Smooth muscle cell (in vitro differentiated cells): ENCODE results near the gene ZNF407. TPM values are rescaled to one million over a fixed set of nuclear protein-coding genes. Genes with fewer than 3 reads are reported as not detected.
A peak's percentile ranks its signal among the peaks of the same experiment; 100 is the strongest.

Experiments used
- DNase-seq: peaks from one replicate; lab custom pipeline; 2025; ENCODE audit not compliant: unreplicated experiment; lab: John Stamatoyannopoulos, UW
- H2AFZ ChIP-seq: fragments of 200-600 bp; sonication (generic); 2 replicates; pipeline ENCODE4 v1.6.0; 2016; ENCODE audit warnings: antibody characterized with exemption, low read depth, mild to moderate bottlenecking
- H3F3A ChIP-seq: fragments of 200-600 bp; sonication (generic); 2 replicates; pipeline ENCODE4 v1.6.0; 2017; ENCODE audit warnings: antibody characterized with exemption, low read depth
- H3K27ac ChIP-seq: fragments of 200-600 bp; sonication (generic); 2 replicates; pipeline ENCODE4 v1.5.1; 2016; ENCODE audit warnings: low read depth, mild to moderate bottlenecking
- H3K27me3 ChIP-seq: fragments of 200-600 bp; sonication (generic); 2 replicates; pipeline ENCODE4 v1.6.1; 2016; ENCODE audit warnings: low read depth, mild to moderate bottlenecking
- H3K36me3 ChIP-seq: fragments of 200-600 bp; sonication (generic); 2 replicates; pipeline ENCODE4 v1.5.1; 2016; ENCODE audit warnings: low read depth
- H3K4me1 ChIP-seq: fragments of 200-600 bp; sonication (generic); 2 replicates; pipeline ENCODE4 v1.5.1; 2016; ENCODE audit warnings: low read depth
- H3K4me2 ChIP-seq: fragments of 200-600 bp; sonication (generic); 2 replicates; pipeline ENCODE4 v1.6.0; 2016; ENCODE audit warnings: mild to moderate bottlenecking
- H3K4me3 ChIP-seq: fragments of 200-600 bp; sonication (generic); 2 replicates; pipeline ENCODE4 v1.5.1; 2016; ENCODE audit warnings: mild to moderate bottlenecking
- H3K79me2 ChIP-seq: fragments of 200-600 bp; sonication (generic); 2 replicates; pipeline ENCODE4 v1.6.0; 2016; ENCODE audit warnings: low read depth, mild to moderate bottlenecking
- H3K9ac ChIP-seq: fragments of 200-600 bp; sonication (generic); 2 replicates; pipeline ENCODE4 v1.6.0; 2016; ENCODE audit warnings: low read depth
- H3K9me3 ChIP-seq: fragments of 200-600 bp; sonication (generic); replicated peaks from 2 replicates; pipeline ENCODE4 v1.5.1; 2016; ENCODE audit warnings: low read depth
- H4K20me1 ChIP-seq: fragments of 200-600 bp; sonication (generic); 2 replicates; pipeline ENCODE4 v1.6.0; 2016; ENCODE audit warnings: low read depth
- CTCF ChIP-seq: fragments of 200-600 bp; sonication (generic); IDR thresholded peaks from 2 replicates; pipeline ENCODE4 v1.5.1; 2017; ENCODE audit warnings: borderline replicate concordance, mild to moderate bottlenecking, antibody characterized with exemption; ENCODE audit not compliant: insufficient read depth, poor library complexity, severe bottlenecking
- WGBS: methylation state at CpG from one replicate; pipeline ENCODE4 v1.1.7; 2016; ENCODE audit warnings: low lambda C conversion rate; 5-methylcytosine and 5-hydroxymethylcytosine counted together
- polyA plus RNA-seq: library from polyadenylated mRNA; unstranded; fragments of >200 nt; fragmentation: Nextera tagmentation; extraction: Ambion mirVana; gene quantifications from 2 replicates; pipeline ENCODE4 v1.2.1, GENCODE V29; 2016
- total RNA-seq: library from RNA; depleted of rRNA; stranded (reverse); fragments of >200 nt; gene quantifications from 2 replicates; pipeline ENCODE4 v1.2.3, GENCODE V29; 2014

Gene ZNF407
- total and polyA plus RNA-seq, 2 experiments from 2014 or later, result 4.5 to 11.5 TPM

- no peak for TF ChIP-seq CTCF
- Histone ChIP-seq H3K9me3 (no peaks in the 10 kb centered on the region), H3K27me3 (no peaks in the 10 kb centered on the region), H3K27ac (no peak overlapping the region), H2AFZ (no peak overlapping the region), H3K4me3 (no peak overlapping the region), H3K4me2 (no peak overlapping the region), H3K4me1 (no peaks in the 10 kb centered on the region), H4K20me1 (no peaks in the 10 kb centered on the region), H3K36me3 (no peaks in the 10 kb centered on the region), H3F3A (no peaks in the 10 kb centered on the region), H3K79me2 (no peaks in the 10 kb centered on the region), H3K9ac (no peak overlapping the region)
- no peak for DNase-seq
- WGBS, result 96% methylated on average over 4 of the region's 4 CpGs
Measured at GRCh38 chr18:74901362-74902146, 303.9 kb downstream of the ZNF407 start.

- H3F3A ChIP-seq, result no peaks in the 10 kb centered on the region
- H3K9me3 ChIP-seq, result no peaks in the 10 kb centered on the region
- TF ChIP-seq CTCF, result no peak
- H3K9ac ChIP-seq, result no peak overlapping the region
- 89% methylated on average over 13 of the region's 13 CpGs for WGBS
- H3K4me3 ChIP-seq, result no peak overlapping the region
- no peak for DNase-seq
- H3K4me1 ChIP-seq, result no peaks in the 10 kb centered on the region
- no peak overlapping the region for H3K4me2 ChIP-seq
- H2AFZ ChIP-seq, result no peak overlapping the region
- no peaks in the 10 kb centered on the region for H3K79me2 ChIP-seq
- H4K20me1 ChIP-seq, result no peaks in the 10 kb centered on the region
- no peaks in the 10 kb centered on the region for H3K36me3 ChIP-seq
- H3K27me3 ChIP-seq, result no peaks in the 10 kb centered on the region
- H3K27ac ChIP-seq, result no peak overlapping the region
Measured at GRCh38 chr18:74902147-74902455, 304.4 kb downstream of the ZNF407 start.

- Histone ChIP-seq H3K9me3 (no peaks in the 10 kb centered on the region), H3K9ac (no peak overlapping the region), H3K27me3 (no peaks in the 10 kb centered on the region), H3K79me2 (no peaks in the 10 kb centered on the region), H3K4me2 (peak overlapping the region; percentile 8), H2AFZ (no peak overlapping the region), H3K36me3 (no peaks in the 10 kb centered on the region), H3K27ac (no peak overlapping the region), H3F3A (no peaks in the 10 kb centered on the region), H3K4me1 (no peaks in the 10 kb centered on the region), H3K4me3 (no peak overlapping the region), H4K20me1 (no peaks in the 10 kb centered on the region)
- no peak for TF ChIP-seq CTCF
- 90% methylated on average over 15 of the region's 15 CpGs for WGBS
- DNase-seq, result no peak
Measured at GRCh38 chr18:74905247-74905646, 307.6 kb downstream of the ZNF407 start.

GRCh38 chr18:74906184-74906583 lies 308.5 kb downstream of the ZNF407 start:
- Histone ChIP-seq H3K9ac (no peak overlapping the region), H2AFZ (no peak overlapping the region), H4K20me1 (no peaks in the 10 kb centered on the region), H3K4me1 (no peaks in the 10 kb centered on the region), H3K4me2 (peak overlapping the region; percentile 8), H3K9me3 (no peaks in the 10 kb centered on the region), H3K27me3 (no peaks in the 10 kb centered on the region), H3K79me2 (no peaks in the 10 kb centered on the region), H3K4me3 (no peak overlapping the region), H3K36me3 (no peaks in the 10 kb centered on the region), H3F3A (no peaks in the 10 kb centered on the region), H3K27ac (no peak overlapping the region)
- no peak for TF ChIP-seq CTCF
- WGBS, result 70% methylated on average over 2 of the region's 2 CpGs
- no peak for DNase-seq
